Putamen (tissue), 1 donor: ENCODE measurements around the gene VASH2.
"Not testable (repeated sequence)": the region's sequence is repeated elsewhere in the genome, so short reads cannot be mapped to it uniquely, and the experiment has no call there.

Source experiments
- DNase-seq: peaks from one replicate; pipeline ENCODE4 v3.0.0-alpha.2; 2016; ENCODE audit warnings: low spot score

Gene VASH2

GRCh38 chr1:212950243-212951125 is at the start of gene VASH2:
VASH2 (plus strand) TSS chr1:212950541; CDS start chr1:212951543, 1,002 bp downstream.
- peak; percentile 83 for DNase-seq

- no peak for DNase-seq
Measured at GRCh38 chr1:212901290-212901689, 49.1 kb upstream of the VASH2 start.

GRCh38 chr1:212902054-212902453 is 48.3 kb upstream of the VASH2 start:
- no peak for DNase-seq

GRCh38 chr1:212903664-212904063 is 46.7 kb upstream of the VASH2 start:
- DNase-seq = no peak

DNA sequence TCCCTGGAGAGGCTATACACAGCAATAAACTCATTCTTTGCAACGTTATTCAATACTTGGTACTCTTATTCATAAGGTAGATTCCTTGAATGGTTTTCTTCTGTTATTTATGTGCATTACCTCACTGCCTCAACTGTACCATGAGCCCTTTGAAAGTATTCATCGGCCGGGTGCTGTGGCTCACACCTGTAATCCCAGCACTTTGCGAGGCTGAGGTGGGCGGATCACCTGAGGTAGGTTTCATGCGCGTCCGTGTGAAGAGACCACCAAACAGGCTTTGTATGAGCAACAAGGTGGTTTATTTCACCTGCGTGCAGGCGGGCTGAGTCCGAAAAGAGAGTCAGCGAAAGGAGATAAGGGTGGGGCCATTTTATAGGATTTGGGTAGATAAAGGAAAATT is 42.3 kb upstream of the VASH2 start:
- DNase-seq = not testable (repeated sequence)

DNA sequence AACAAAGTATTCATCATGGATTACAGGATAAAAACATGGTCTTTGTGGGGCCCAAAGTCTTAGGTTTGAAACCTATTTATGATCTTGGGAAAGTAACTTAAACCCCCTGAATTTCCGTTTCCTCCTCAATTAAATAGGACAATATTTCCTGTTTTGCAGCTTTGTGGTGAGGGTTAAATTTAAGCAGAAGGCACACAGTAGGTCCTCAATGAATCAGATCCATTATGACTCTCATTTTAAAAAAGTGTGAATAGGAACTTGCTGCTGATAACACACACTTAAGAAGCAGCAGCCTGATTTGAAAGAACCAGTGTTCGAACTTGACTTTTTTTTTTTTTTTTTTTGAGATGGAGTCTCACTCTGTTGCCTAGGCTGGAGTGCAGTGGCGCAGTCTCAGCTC is 41.4 kb upstream of the VASH2 start:
- DNase-seq = no peak

DNA sequence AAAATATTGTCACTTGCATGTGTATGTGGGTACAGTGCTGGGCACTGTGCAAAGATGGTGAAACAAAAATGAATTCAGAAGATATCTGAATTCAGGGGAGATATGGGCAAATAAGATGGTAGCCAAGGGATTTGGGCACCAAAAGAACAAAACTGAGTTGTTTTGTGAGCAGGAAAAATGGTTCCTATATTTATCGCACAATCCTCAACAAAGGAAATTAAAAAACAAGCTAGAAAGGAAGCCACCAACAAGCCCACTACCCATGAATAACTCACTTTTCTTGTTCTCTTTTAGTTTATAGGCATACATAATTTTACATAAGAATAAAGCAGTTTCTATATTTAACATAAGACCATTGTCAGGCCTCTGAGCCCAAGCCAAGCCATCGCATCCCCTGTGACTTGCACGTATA is 40.7 kb upstream of the VASH2 start:
- DNase-seq = no peak

DNA sequence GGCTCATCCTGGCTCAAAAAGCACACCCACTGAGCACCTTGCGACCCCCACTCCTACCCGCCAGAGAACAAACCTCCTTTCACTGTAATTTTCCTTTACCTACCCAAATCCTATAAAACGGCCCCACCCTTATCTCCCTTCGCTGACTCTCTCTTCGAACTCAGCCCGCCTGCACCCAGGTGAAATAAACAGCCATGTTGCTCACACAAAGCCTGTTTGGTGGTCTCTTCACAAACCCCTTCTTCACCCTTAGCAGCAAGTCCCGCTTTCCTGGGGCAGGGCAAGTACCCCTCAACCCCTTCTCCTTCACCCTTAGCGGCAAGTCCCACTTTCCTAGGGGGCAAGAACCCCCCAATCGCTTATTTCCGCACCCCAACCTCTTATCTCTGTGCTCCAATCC is 40.1 kb upstream of the VASH2 start:
- not testable (repeated sequence) for DNase-seq

DNA sequence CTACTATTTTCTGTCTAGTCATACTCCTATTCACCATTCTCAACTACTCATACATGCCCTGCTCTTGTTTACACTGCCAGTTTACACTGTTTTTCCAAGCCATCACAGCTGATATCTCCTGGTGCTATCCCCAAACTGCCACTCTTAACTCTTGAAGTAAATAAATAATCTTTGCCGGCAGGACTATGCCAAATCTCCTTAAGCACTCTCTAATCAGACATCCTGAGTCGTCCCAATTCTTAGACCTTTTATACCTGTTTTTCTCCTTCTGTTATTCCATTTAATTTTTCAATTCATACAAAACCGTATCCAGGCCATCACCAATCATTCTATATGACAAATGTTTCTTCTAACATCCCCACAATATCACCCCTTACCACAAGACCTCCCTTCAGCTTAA is 36.7 kb upstream of the VASH2 start:
- not testable (repeated sequence) for DNase-seq

GRCh38 chr1:212914110-212914509 is 36.2 kb upstream of the VASH2 start:
- DNase-seq = not testable (repeated sequence)

DNA sequence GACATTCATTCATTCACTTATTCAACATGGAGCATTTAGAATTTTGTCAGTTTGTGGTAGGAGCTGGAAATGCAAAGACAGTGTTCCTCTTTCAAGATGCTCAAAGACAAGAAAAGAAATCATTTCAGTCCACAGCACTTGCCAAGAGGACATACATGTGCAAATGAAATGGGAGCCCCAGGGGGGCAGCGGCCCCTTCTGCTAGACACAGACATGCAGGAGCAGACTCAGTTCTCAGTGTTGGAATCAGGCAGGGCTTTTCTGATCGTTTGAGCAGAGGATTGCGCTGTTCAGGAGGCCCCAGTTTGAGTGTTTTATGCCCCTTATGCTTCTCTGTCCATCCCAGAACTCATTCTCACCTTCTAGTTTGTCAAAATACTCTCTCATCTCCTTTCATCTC is 35.6 kb upstream of the VASH2 start:
- DNase-seq = no peak

GRCh38 chr1:212915245-212916091 is 34.9 kb upstream of the VASH2 start:
- DNase-seq = no peak

GRCh38 chr1:212916481-212917133 is 33.7 kb upstream of the VASH2 start:
- no peak for DNase-seq

GRCh38 chr1:212917134-212917485 is 33.2 kb upstream of the VASH2 start:
- DNase-seq = no peak

DNA sequence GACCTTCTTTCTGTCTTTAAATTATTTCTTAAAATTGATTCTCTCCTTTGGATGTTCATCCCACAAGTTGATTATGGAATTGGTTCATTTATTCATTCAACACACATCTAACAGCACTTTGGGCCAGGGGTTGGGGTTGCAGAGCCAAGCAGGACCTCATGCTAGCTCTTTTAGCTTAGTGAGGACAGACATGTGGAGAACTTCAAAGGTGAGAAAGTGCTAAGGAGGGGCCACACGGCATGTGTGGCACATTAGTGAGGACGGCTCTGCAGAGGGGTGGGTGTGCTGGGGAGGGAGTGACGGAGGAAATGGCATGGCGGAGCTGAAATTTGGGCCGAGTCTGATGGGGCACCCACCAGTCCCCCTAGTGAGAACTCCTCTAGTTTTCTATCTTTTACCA is 32.5 kb upstream of the VASH2 start:
- DNase-seq = no peak

- DNase-seq = no peak
Measured at GRCh38 chr1:212918824-212919223, 31.5 kb upstream of the VASH2 start.

GRCh38 chr1:212920246-212920645 is 30.1 kb upstream of the VASH2 start:
- no peak for DNase-seq

DNA sequence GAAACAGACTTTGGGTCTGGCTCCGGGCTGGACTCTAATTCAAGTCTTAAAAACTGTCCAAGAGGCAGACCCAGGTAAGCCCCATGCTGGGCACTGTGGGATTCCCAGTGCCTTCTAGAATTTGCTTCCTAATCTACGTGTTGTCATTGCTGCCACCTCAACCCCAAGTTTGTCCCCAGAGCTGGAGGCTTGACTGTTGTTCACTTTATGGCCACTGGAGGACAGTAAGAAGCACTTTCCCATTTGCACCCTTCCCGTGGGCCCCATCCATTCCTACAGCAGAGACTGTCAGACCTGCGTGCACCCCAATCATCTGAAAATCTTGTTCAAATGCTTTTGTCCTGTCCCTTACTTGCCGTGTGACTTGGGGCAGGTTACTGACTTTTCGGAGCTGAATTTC is 29.4 kb upstream of the VASH2 start:
- DNase-seq = no peak

- DNase-seq = no peak
Measured at GRCh38 chr1:212922016-212922415, 28.3 kb upstream of the VASH2 start.

GRCh38 chr1:212926372-212926771 is 24.0 kb upstream of the VASH2 start:
- no peak for DNase-seq

DNA sequence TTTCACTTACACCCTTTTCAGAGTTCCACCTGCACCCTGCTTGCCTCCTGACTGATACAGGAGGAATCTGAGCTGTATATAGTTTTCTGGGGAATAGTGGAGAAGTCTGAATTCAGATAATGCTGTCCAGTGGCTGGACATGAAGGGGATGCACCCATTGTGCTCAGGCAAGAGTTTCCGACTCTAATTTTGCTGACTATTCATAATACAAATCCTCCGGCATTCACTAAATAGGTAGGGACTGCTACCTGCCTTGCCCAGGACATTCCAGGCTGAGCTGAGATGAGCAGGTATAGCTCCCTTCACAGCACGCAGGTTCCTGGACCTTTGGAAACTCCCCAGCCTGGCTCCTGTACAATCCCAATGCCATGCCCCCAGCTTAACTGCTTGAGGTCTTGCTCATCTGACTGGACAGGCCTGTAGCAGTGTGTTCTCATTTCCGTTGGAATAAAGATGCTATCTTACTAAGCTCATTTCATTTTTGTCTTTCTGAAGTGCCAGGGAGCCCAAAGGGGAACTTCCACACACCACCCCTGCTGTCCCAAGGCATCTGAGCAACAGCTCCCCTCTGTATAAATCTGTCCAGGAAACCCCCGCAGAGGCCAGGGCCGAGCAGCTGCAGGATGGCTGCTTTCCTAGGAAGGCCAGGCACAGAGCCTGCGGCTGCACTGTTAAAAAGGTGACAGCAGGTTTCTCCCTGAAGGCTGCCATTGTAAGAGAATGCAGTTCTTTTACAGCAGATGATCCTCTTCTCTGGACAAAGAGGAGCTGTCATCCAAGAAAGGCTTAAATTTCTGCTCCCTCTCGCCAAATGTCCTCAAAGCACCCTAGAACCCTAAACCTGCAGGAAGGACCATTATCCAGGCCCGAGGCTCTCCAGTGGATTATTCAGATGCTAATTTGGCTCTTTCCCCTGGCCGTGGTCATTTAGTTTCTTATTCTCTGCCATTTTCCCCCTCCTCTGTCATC is 21.7 kb upstream of the VASH2 start:
- DNase-seq = no peak
